Measurements from ENCODE around the gene DNAH8. TPM values are rescaled to one million over a fixed set of nuclear protein-coding genes. Genes with fewer than 3 reads are reported as not detected.

Gene DNAH8
- total RNA-seq, 1 donor: under 0.01 TPM

GRCh38 chr6:38806833-38807232, 91.7 kb downstream of the DNAH8 start:
- DNase-seq (ENCODE audit: low read depth): no peak
- no peak overlapping the region for H3K4me3 ChIP-seq (ENCODE audit: low read depth, low read length)
- no peak for TF ChIP-seq CTCF (IDR thresholded peaks at IDR 0.05; ENCODE audit: insufficient read depth, low read depth, low read length)

- DNase-seq (ENCODE audit: low read depth): no peak
- no peak overlapping the region for H3K4me3 ChIP-seq (ENCODE audit: low read depth, low read length)
- no peak for TF ChIP-seq CTCF (IDR thresholded peaks at IDR 0.05; ENCODE audit: insufficient read depth, low read depth, low read length)
These were observed 92.9 kb downstream of the DNAH8 start for GRCh38 chr6:38808039-38808438.

- no peak for TF ChIP-seq CTCF (IDR thresholded peaks at IDR 0.05; ENCODE audit: insufficient read depth, low read depth, low read length)
- H3K4me3 ChIP-seq (ENCODE audit: low read depth, low read length): no peak overlapping the region
- DNase-seq (ENCODE audit: low read depth): peak; percentile 39
These were observed 98.1 kb downstream of the DNAH8 start for GRCh38 chr6:38813041-38813823.

GRCh38 chr6:38814761-38815160, 99.7 kb downstream of the DNAH8 start:
- DNase-seq (ENCODE audit: low read depth): no peak
- H3K4me3 ChIP-seq (ENCODE audit: low read depth, low read length): no peak overlapping the region
- TF ChIP-seq CTCF (IDR thresholded peaks at IDR 0.05; ENCODE audit: insufficient read depth, low read depth, low read length): no peak

GRCh38 chr6:38815250-38815649, 100.1 kb downstream of the DNAH8 start:
- H3K4me3 ChIP-seq (ENCODE audit: low read depth, low read length): no peak overlapping the region
- no peak for DNase-seq (ENCODE audit: low read depth)
- no peak for TF ChIP-seq CTCF (IDR thresholded peaks at IDR 0.05; ENCODE audit: insufficient read depth, low read depth, low read length)

DNA sequence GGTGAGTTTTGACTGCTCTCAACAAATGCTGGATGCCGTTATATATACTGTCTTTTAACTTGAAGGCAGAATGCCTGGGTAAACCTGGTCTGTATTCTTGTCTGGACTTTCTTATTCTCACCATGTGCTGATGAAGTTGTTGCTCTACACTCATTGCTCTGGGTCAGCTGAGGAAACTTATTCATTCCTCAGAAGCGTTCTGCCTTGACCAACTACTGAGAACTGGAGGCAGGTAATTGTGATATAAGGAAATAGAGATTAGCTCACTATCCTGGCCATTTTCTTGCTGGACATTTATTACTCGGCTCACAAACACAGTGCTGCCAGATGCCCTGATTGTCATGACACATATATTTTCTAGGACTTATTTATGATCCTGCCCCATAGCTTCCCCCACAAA, 103.6 kb downstream of the DNAH8 start:
- no peak for DNase-seq (ENCODE audit: low read depth)
- TF ChIP-seq CTCF (IDR thresholded peaks at IDR 0.05; ENCODE audit: insufficient read depth, low read depth, low read length): no peak

DNA sequence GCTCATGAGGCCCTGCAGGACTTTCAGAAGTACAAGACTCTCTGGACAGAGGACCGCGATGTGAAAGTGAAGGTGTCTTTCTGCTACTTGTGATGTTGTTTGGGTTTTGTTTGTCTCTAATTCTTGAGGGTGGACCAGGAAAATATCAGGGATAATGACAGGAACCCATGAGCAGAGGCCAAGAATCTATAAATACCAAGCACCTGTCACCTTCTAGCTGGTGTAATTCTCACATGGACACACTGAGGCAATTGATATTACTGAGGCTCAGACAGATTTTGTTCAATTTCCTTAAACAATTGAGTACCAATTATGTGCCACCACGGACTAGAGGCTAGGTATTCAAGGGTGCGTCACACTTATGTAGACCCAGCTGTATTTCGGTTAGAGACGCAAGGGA, 107.9 kb downstream of the DNAH8 start:
- TF ChIP-seq CTCF (IDR thresholded peaks at IDR 0.05; ENCODE audit: insufficient read depth, low read depth, low read length): no peak
- H3K4me3 ChIP-seq (ENCODE audit: low read depth, low read length): no peak overlapping the region
- no peak for DNase-seq (ENCODE audit: low read depth)

More for the DNA sequence above, 103.6 kb downstream of the DNAH8 start:
- H3K4me3 ChIP-seq (ENCODE audit: low read depth, low read length): no peak overlapping the region
